PC-9 (cell line): ENCODE results near the gene ATP1A3. TPM values are rescaled to one million over a fixed set of nuclear protein-coding genes. Genes with fewer than 3 reads are reported as not detected.
A peak's percentile ranks its signal among the peaks of the same experiment; 100 is the strongest.

Experiments used
- BruUV-seq: library from RNA; stranded (reverse); fragments of 400-500 nt; replicated peaks from 2 replicates; lab custom pipeline; 2021; lab: Mats Ljungman, UMichigan
- CTCF ChIA-PET: fragments of 300-600 bp; sonication (Branson Sonifier 250); formaldehyde crosslinking; loops from one replicate; lab custom pipeline; 2022; ENCODE audit warnings: antibody characterized with exemption; lab: Charles Lee
- POLR2A ChIA-PET: fragments of 300-600 bp; sonication (Branson Sonifier 250); formaldehyde crosslinking; loops from one replicate; lab custom pipeline; 2022; ENCODE audit warnings: antibody characterized with exemption; ENCODE audit not compliant: unreplicated experiment; lab: Charles Lee
- DNase-seq, 2 experiments: peaks; one replicate each; pipeline versions ENCODE4 v3.0.0 to v3.0.0-alpha.2; 2015 to 2022; ENCODE audit warnings: mixed read lengths in 1 of 2
- H2AFZ ChIP-seq: fragments of 200-600 bp; sonication (generic); 2 replicates; pipeline ENCODE4 v1.8.1; 2017; ENCODE audit warnings: antibody characterized with exemption
- H3F3A ChIP-seq: fragments of 200-600 bp; sonication (generic); 2 replicates; pipeline ENCODE4 v1.8.1; 2017; ENCODE audit warnings: antibody characterized with exemption, mild to moderate bottlenecking, low read depth; ENCODE audit not compliant: insufficient read depth
- H3K27ac ChIP-seq: fragments of 200-600 bp; sonication (generic); 2 replicates; pipeline ENCODE4 v1.6.1; 2016; ENCODE audit warnings: mixed run types
- H3K27me3 ChIP-seq: fragments of 200-600 bp; sonication (generic); 2 replicates; pipeline ENCODE4 v1.6.1; 2016; ENCODE audit warnings: low read depth, mixed run types; ENCODE audit not compliant: insufficient read depth
- H3K36me3 ChIP-seq: fragments of 200-600 bp; sonication (generic); 2 replicates; pipeline ENCODE4 v1.6.1; 2016; ENCODE audit warnings: low read depth, mixed run types
- H3K4me1 ChIP-seq: fragments of 200-600 bp; sonication (generic); replicated peaks from 2 replicates; pipeline ENCODE4 v1.6.1; 2016; ENCODE audit warnings: mixed run types; ENCODE audit not compliant: insufficient read depth
- H3K4me2 ChIP-seq: fragments of 200-600 bp; sonication (generic); 2 replicates; pipeline ENCODE4 v1.6.1; 2017; ENCODE audit warnings: mixed run types
- H3K4me3 ChIP-seq: fragments of 200-600 bp; sonication (generic); 2 replicates; pipeline ENCODE4 v1.6.1; 2016; ENCODE audit warnings: mixed run types
- H3K79me2 ChIP-seq: fragments of 200-600 bp; sonication (generic); 2 replicates; pipeline ENCODE4 v1.6.1; 2017; ENCODE audit warnings: low read depth, mixed run types
- H3K9me2 ChIP-seq: fragments of 200-600 bp; sonication (generic); 2 replicates; pipeline ENCODE4 v1.8.1; 2017; ENCODE audit warnings: mild to moderate bottlenecking; ENCODE audit not compliant: insufficient read depth
- H3K9me3 ChIP-seq: fragments of 200-600 bp; sonication (generic); 2 replicates; pipeline ENCODE4 v1.8.1; 2016; ENCODE audit warnings: low read depth; ENCODE audit not compliant: insufficient read depth
- H4K20me1 ChIP-seq: fragments of 200-600 bp; sonication (generic); 2 replicates; pipeline ENCODE4 v1.8.1; 2017; ENCODE audit not compliant: insufficient read depth
- CTCF ChIP-seq: fragments of 200-600 bp; sonication (generic); conservative IDR thresholded peaks from 2 replicates; pipeline ENCODE4 v1.6.1; 2017; ENCODE audit warnings: mixed run types, antibody characterized with exemption, mild to moderate bottlenecking, moderate library complexity
- EZH2 ChIP-seq: fragments of 200-600 bp; sonication (generic); IDR thresholded peaks from 2 replicates; pipeline ENCODE4 v1.8.0; 2017; ENCODE audit warnings: antibody characterized with exemption, low read depth
- intact Hi-C: fragments of 100-400 bp; cut with micrococcal nuclease; formaldehyde crosslinking; loops from one replicate; pipeline ENCODE4 v1.10.0; 2022; ENCODE audit not compliant: unreplicated experiment
- total RNA-seq: library from RNA; stranded (reverse); gene quantifications from 2 replicates; pipeline ENCODE4 v1.2.3, GENCODE V29; 2021

The ATP1A3 gene
- total RNA-seq, 1 experiment from 2014 or later = not detected

DNA sequence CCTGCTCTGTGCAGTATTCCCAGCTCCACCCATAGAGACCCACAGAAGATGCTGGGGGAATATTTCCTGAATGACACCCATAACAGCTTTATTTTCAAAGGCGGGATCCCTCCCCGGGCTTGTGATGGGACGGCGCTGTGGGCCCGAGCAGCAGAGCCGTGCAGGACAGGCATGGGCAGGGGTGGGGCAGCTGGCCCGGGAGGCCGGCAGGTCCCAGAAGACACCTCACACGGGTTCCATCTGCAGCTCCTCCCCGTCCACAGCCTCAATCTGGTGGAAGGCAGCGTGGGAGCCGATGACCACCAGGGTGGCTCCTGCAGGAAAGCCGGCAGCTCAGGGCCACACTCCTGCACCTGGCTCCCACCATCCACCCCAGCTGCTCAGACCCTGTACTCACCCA, 37.4 kb downstream of the ATP1A3 start:
- H3K4me2 ChIP-seq = no peak overlapping the region
- no peaks in the 10 kb centered on the region for H3K9me3 ChIP-seq
- H3K4me1 ChIP-seq = peaks cover 11% of the 10 kb centered on the region
- no peaks in the 10 kb centered on the region for H3K36me3 ChIP-seq
- DNase-seq = no peak
- H3K4me3 ChIP-seq = no peak overlapping the region
- POLR2A ChIA-PET = no interaction called here
- no peaks in the 10 kb centered on the region for H3K9me2 ChIP-seq
- no peak overlapping the region for H3K27ac ChIP-seq
- no TSS peak for BruUV-seq
- peaks cover 4% of the 10 kb centered on the region; the same call in 1 of the 2 replicates for H3F3A ChIP-seq
- CTCF ChIA-PET = interaction anchor here (0.6 to 1.1 kb wide), 3 partner anchors 68 to 1550 kb away, joined by 3 to 7 read pairs (median 3); no protein-coding TSS in a partner anchor
- H2AFZ ChIP-seq = no peak overlapping the region
- intact Hi-C loops = loop anchor here (2.0 to 10.0 kb wide), 4 partner anchors 70 to 312 kb away; partner anchors contain the start of gene ZNF574
- H3K27me3 ChIP-seq = no peaks in the 10 kb centered on the region
- TF ChIP-seq CTCF (no peak), EZH2 (no peak)
- H3K79me2 ChIP-seq = no peaks in the 10 kb centered on the region
- no peaks in the 10 kb centered on the region; the same call in 1 of the 2 replicates for H4K20me1 ChIP-seq

- CTCF ChIA-PET = no interaction called here
- POLR2A ChIA-PET = no interaction called here
These were observed 38.5 kb downstream of the ATP1A3 start for GRCh38 chr19:41955521-41955920.

GRCh38 chr19:41951686-41952172, 42.3 kb downstream of the ATP1A3 start:
- no peaks in the 10 kb centered on the region for H3K79me2 ChIP-seq
- no peak overlapping the region for H2AFZ ChIP-seq
- no TSS peak for BruUV-seq
- no peak overlapping the region for H3K27ac ChIP-seq
- TF ChIP-seq CTCF = peak; percentile 97
- TF ChIP-seq EZH2 = no peak
- no peaks in the 10 kb centered on the region for H3K27me3 ChIP-seq
- H3K9me3 ChIP-seq = no peaks in the 10 kb centered on the region
- ChIA-PET POLR2A (no interaction called here), CTCF (no interaction called here)
- H3F3A ChIP-seq = peaks cover 3% of the 10 kb centered on the region; the same call in 1 of the 2 replicates
- intact Hi-C loops = loop anchor here (1.0 to 10.0 kb wide), 2 partner anchors 78 to 307 kb away; no protein-coding TSS in a partner anchor
- H3K4me1 ChIP-seq = no peaks in the 10 kb centered on the region
- peak in 1 of 2 experiments; percentile 76 for DNase-seq
- H4K20me1 ChIP-seq = no peaks in the 10 kb centered on the region
- H3K4me2 ChIP-seq = no peak overlapping the region
- H3K36me3 ChIP-seq = no peaks in the 10 kb centered on the region
- H3K9me2 ChIP-seq = no peaks in the 10 kb centered on the region
- H3K4me3 ChIP-seq = no peak overlapping the region

More at GRCh38 chr19:41955521-41955920, 38.5 kb downstream of the ATP1A3 start:
- no TSS peak for BruUV-seq
- TF ChIP-seq EZH2 = no peak
- TF ChIP-seq CTCF = no peak
- no peaks in the 10 kb centered on the region for H3K9me2 ChIP-seq
- H3K36me3 ChIP-seq = no peaks in the 10 kb centered on the region
- intact Hi-C loops = loop anchor here (5.0 to 10.0 kb wide), 3 partner anchors 122 to 311 kb away; partner anchors contain the start of gene ZNF574
- no peak for DNase-seq
- no peaks in the 10 kb centered on the region for H3K9me3 ChIP-seq
- no peak overlapping the region for H3K4me2 ChIP-seq
- H3K27me3 ChIP-seq = no peaks in the 10 kb centered on the region
- H3F3A ChIP-seq = peaks cover 3% of the 10 kb centered on the region; the same call in 1 of the 2 replicates
- no peaks in the 10 kb centered on the region; the same call in 1 of the 2 replicates for H4K20me1 ChIP-seq
- peaks cover 11% of the 10 kb centered on the region for H3K4me1 ChIP-seq
- no peak overlapping the region for H2AFZ ChIP-seq
- H3K79me2 ChIP-seq = no peaks in the 10 kb centered on the region
- no peak overlapping the region for H3K27ac ChIP-seq
- no peak overlapping the region for H3K4me3 ChIP-seq
